ENCODE results near the gene SLC17A7. TPM values are rescaled to one million over a fixed set of nuclear protein-coding genes. Genes with fewer than 3 reads are reported as not detected.
A peak's percentile ranks its signal among the peaks of the same experiment; 100 is the strongest.

The SLC17A7 gene
- total RNA-seq, 1 donor from 2014 or later, result not detected

DNA sequence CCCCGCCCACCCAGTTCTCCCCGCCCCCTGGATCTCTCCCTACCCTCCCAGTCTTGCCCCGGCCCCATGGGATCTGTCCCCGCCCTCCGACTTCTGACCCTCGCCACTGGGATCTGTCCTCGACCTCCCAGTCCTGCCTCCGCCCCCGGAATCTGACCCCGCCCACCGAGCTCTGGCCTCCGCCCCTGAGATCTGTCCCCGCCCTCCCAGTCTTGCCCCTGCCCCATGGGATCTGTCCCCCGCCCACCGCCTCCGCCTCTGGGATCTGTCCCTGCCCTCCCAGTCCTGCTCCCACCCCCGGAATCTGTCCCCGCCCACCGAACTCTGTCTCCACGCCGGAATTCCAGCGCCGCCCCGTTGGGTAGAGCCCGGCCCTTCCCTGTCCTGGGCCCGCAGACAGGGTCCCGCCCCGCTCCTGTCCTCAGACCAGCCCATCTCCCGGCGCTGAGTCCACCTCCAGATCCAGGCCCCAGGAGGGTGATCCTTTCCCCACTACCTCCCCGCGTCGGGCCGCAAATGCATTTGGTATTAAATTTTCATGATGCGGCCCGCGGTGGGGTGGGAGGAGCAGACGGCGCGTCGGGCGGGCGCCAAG lies 1.5 kb upstream of the SLC17A7 start:
- Histone ChIP-seq H3K4me3 (ENCODE audit: low read depth, low read length) (peak overlapping the region; percentile 71), H3K27me3 (ENCODE audit: control insufficient read depth, insufficient read depth, low read length) (peaks cover 31% of the 10 kb centered on the region), H3K36me3 (ENCODE audit: control insufficient read depth, insufficient read depth, low read length) (peaks cover 9% of the 10 kb centered on the region)
- FAIRE-seq (no peak), DNase-seq (ENCODE audit: low read depth) (peak; percentile 77)
- TF ChIP-seq, protein P1, sequence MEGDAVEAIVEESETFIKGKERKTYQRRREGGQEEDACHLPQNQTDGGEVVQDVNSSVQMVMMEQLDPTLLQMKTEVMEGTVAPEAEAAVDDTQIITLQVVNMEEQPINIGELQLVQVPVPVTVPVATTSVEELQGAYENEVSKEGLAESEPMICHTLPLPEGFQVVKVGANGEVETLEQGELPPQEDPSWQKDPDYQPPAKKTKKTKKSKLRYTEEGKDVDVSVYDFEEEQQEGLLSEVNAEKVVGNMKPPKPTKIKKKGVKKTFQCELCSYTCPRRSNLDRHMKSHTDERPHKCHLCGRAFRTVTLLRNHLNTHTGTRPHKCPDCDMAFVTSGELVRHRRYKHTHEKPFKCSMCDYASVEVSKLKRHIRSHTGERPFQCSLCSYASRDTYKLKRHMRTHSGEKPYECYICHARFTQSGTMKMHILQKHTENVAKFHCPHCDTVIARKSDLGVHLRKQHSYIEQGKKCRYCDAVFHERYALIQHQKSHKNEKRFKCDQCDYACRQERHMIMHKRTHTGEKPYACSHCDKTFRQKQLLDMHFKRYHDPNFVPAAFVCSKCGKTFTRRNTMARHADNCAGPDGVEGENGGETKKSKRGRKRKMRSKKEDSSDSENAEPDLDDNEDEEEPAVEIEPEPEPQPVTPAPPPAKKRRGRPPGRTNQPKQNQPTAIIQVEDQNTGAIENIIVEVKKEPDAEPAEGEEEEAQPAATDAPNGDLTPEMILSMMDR (IDR thresholded peaks at IDR 0.05; ENCODE audit: insufficient read depth, low read length, severe bottlenecking), result no peak

DNA sequence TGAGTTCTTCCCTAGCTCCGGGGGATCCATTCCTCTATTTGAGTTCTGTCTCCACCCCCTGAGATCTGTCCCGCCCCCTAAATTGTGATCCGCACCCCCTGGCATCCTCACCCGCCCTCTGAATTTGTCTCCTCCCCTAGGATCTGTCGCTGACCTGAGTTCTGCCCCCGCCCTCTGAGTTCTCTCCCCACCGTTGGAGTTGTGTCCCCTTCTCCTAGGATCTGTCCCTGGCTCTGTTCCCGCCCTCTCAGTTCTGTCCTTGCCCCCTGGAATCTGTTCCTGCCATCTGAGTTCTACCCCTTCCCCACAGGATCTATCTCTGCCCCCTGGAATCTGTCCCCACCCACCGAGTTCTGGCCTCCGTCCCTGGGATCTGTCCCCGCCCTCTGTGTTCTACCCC lies 1.0 kb upstream of the SLC17A7 start:
- DNase-seq (ENCODE audit: low read depth), result no peak
- H3K36me3 ChIP-seq (ENCODE audit: control insufficient read depth, insufficient read depth, low read length), result peaks cover 9% of the 10 kb centered on the region
- peak overlapping the region; percentile 71 for H3K4me3 ChIP-seq (ENCODE audit: low read depth, low read length)
- FAIRE-seq, result no peak
- TF ChIP-seq, protein P1 (IDR thresholded peaks at IDR 0.05; ENCODE audit: insufficient read depth, low read length, severe bottlenecking), result no peak
- H3K27me3 ChIP-seq (ENCODE audit: control insufficient read depth, insufficient read depth, low read length), result peaks cover 36% of the 10 kb centered on the region

DNA sequence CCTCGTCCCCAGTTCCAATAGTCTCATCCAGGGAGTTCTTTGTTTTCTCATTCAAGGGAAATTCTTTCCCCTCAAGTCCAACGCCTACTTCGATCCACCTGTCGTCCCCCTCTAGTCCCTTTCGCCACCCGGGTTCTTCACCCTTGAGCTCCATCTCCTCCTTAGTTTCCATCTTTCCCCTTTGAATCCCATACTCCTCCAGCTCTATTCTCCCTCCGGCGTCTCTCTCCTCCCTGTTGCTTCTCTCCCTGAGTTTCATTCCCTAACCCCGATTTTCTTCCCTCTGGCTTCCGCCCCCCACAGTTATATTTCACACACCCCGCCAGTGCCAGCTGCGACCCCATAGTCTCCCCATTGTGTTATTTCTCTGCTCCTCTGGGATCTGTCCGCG lies 628 bp upstream of the SLC17A7 start:
- DNase-seq (ENCODE audit: low read depth) (no peak), FAIRE-seq (no peak)
- Histone ChIP-seq H3K36me3 (ENCODE audit: control insufficient read depth, insufficient read depth, low read length) (peaks cover 5% of the 10 kb centered on the region), H3K4me3 (ENCODE audit: low read depth, low read length) (no peak overlapping the region), H3K27me3 (ENCODE audit: control insufficient read depth, insufficient read depth, low read length) (peaks cover 38% of the 10 kb centered on the region)
- TF ChIP-seq, protein P1 (IDR thresholded peaks at IDR 0.05; ENCODE audit: insufficient read depth, low read length, severe bottlenecking), result no peak

DNA sequence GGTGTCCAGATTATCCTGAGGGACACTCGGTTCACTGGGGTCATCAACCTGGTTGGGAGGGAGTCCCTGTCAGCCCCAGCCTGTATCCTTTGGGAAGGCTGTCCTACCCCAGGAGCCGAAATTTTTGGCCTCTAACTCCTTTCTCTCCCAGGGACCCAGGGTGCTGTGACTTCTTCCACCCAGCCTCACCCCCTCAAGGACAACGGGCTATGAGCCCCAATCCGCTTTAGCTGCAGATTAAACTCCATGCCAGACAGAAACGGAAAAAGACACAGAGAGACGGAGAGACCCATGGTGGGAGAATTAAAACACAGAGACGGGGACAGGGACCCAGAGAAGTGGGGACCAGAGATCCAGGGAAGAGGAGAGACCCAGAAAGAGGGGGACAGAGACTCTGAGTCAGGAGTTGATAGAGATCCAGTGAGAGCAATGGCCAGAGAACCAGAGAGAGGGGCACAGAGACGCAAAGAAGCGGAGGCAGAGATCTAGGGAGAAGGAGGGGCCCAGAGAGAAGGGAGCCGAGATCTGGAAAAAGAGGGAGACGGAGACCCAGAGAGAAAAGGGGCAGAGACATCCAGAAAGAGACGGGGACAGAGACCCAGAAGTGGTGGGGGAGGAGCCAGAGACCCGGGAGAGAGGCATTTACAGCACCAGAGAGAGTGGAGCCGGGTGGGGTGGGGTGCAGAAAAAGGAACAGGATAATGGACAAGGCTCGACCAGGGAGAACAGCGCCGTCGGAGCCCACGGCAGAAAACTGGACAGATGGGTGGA lies 703 bp downstream of the SLC17A7 start:
- no peak for FAIRE-seq
- H3K4me3 ChIP-seq (ENCODE audit: low read depth, low read length), result no peak overlapping the region

DNA sequence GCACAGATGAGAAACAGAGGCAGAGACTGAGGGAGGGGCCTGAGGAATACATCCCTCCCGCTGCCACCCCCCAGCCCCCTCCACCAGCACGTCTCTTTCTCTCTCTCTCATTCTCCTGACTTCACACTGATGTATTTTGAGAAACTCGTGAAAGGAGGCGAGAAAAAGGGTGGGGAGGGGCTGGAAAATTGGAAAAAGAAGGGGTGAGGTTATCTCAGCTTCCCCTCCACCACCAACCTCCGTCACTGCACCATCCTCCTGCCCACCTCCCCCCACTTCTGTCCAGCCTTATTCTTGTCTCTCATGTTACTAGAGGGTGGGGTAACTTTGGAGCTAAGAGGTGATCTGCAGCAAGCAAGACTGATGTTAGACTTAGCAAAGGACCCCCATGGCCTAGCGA lies 1.5 kb downstream of the SLC17A7 start:
- TF ChIP-seq, protein P1 (IDR thresholded peaks at IDR 0.05; ENCODE audit: insufficient read depth, low read length, severe bottlenecking), result no peak
- Histone ChIP-seq H3K36me3 (ENCODE audit: control insufficient read depth, insufficient read depth, low read length) (no peaks in the 10 kb centered on the region), H3K4me3 (ENCODE audit: low read depth, low read length) (no peak overlapping the region), H3K27me3 (ENCODE audit: control insufficient read depth, insufficient read depth, low read length) (peaks cover 50% of the 10 kb centered on the region)
- FAIRE-seq, result no peak
- no peak for DNase-seq (ENCODE audit: low read depth)

More for the DNA sequence above, 703 bp downstream of the SLC17A7 start:
- TF ChIP-seq, protein P1 (IDR thresholded peaks at IDR 0.05; ENCODE audit: insufficient read depth, low read length, severe bottlenecking), result no peak
- DNase-seq (ENCODE audit: low read depth), result no peak
- Histone ChIP-seq H3K36me3 (ENCODE audit: control insufficient read depth, insufficient read depth, low read length) (no peaks in the 10 kb centered on the region), H3K27me3 (ENCODE audit: control insufficient read depth, insufficient read depth, low read length) (peaks cover 48% of the 10 kb centered on the region)
